ENCODE data around the gene ZNHIT3. TPM values are rescaled to one million over a fixed set of nuclear protein-coding genes. Genes with fewer than 3 reads are reported as not detected.
"Not testable (repeated sequence)": the region's sequence is repeated elsewhere in the genome, so short reads cannot be mapped to it uniquely, and the experiment has no call there.

Gene ZNHIT3
- polyA plus RNA-seq = 10 to 100 TPM; 77.2 to 99.9 (median 91.5) TPM

DNA sequence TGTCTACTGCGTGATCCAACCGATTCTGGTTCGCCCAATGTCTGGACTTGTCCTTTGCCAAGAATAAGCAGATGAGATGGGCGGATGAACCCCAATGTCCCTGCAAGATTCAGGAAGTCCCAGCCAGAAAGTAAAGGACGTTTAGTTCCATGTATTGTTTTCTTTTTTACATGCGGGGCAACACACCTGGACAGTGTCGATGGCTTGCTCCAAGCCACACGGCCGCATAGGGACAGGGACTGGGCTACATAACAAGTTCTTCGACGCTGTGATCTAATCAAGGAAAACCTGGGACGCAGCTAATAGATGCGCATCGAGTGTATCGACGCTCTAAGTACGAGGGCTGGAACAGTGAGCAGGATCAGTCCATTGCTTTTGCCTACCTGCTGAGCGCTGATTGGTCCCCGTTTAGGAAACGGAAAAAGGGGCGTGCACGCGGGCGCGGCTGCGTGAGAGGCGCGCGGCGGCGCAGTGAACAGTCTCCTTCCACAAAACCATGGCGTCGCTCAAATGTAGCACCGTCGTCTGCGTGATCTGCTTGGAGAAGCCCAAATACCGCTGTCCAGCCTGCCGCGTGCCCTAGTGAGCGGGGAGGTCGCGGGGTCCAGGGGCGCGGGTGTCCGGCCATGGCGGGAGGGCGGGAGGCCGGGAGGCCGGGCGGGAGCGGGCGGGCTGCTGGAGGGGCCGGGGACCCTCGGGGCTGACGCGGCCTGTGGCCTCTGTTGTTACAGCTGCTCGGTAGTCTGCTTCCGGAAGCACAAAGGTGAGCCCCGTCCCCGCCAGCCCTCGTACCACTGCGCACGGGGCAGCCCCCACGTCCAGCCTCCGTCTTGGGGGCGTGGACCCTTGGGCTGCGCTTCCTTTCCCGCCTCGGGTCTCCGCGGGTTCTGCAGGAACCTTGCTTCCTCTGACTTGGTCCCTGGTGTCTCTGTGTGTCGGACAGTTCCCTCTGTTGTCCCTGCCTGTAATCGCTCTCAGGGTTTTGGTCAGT is at the start of gene ZNHIT3:
Gene ZNHIT3 (plus strand): TSS at position 478 of the 991 bp plus-strand sequence. CDS start 19 bp downstream, at position 497.
- Mint-ChIP-seq H3K27ac (peak within 1 kb of the TSS; percentile 86 to 99 (median 96)), H3K36me3 (peaks cover 2 to 5% (median 3%) of the 10 kb centered on the region in 3 donors), H3K4me1 (peaks cover 56 to 62% of the 10 kb centered on the region in 2 donors), H3K27me3 (ENCODE audit: low read depth in 3 of 3) (peaks cover 6 to 13% (median 12%) of the 10 kb centered on the region in 3 donors), H3K4me3 (peak within 1 kb of the TSS; percentile 96 to 99 (median 99)), H3K9me3 (no peaks in the 10 kb centered on the region)
- peak; percentile 87 to 88 (median 88) for DNase-seq

DNA sequence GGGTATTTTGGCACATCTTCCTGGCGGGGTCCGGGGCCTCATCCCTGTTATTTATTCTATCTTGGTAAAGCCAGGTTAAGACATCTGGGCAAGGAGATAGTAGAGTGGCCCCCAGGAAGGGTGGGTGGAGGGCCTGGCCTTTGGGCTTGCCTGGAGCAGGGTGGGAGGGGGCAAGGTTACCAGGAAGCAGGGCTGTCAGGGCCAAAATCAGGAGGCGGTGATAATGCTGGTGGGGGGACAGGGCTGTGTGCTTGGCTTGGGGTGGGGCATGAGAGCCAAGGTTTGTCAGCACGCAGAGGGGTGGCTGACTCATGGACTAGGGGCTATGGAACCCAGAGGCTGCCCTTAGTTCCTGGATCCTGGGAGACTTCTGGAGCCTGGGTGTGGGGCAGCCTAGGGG is 44.7 kb upstream of the ZNHIT3 start:
- H3K36me3 Mint-ChIP-seq; H3K4me1 Mint-ChIP-seq; H3K27ac Mint-ChIP-seq; DNase-seq; H3K4me3 Mint-ChIP-seq; H3K27me3 Mint-ChIP-seq (ENCODE audit: low read depth in 3 of 3); H3K9me3 Mint-ChIP-seq: not testable (repeated sequence)

DNA sequence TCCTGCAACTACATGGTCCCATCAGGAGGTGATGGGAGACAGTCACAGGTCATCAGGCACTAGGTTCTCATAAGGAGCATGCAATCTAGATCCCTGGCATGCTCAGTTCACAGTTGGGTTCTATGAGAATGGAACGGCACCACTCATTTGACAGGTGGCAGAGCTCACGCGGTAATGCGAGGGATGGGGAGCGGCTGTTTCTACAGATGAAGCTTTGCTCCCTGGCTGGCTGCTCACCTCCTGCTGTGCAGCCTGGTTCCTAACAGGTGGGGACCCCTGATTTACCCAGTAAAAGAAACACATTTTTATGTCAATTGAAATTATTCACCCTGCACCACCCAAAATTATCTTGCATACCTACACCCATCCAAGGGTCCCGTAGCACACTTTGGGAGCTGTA is 42.7 kb upstream of the ZNHIT3 start:
- DNase-seq = no peak
- Mint-ChIP-seq H3K4me1 (no peaks in the 10 kb centered on the region), H3K27me3 (ENCODE audit: low read depth in 3 of 3) (no peaks in the 10 kb centered on the region), H3K9me3 (no peaks in the 10 kb centered on the region), H3K27ac (no peak overlapping the region), H3K36me3 (no peaks in the 10 kb centered on the region), H3K4me3 (no peak overlapping the region)

DNA sequence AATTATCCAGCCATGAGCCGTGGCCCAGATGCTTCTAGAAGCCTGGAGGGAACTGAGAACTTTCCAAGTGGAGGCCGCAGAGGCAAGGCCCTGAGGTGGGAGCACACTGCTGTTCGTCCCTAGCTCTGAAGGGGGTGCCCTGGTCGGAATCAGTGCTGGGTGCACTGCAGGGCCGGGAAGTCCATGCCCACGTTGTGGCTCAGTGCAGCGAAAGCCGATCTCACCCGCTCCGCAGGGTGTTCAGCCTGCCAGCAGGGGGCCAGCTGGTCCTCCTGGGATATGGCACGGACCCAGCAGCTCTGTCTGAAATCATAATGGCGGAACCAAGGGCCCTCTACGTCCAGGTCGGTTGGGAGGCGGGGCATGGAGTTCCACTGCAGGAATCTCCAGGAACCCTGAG is 36.5 kb upstream of the ZNHIT3 start:
- not testable (repeated sequence) for H3K4me3 Mint-ChIP-seq; H3K27me3 Mint-ChIP-seq (ENCODE audit: low read depth in 3 of 3); H3K36me3 Mint-ChIP-seq; H3K9me3 Mint-ChIP-seq; H3K4me1 Mint-ChIP-seq; DNase-seq; H3K27ac Mint-ChIP-seq

DNA sequence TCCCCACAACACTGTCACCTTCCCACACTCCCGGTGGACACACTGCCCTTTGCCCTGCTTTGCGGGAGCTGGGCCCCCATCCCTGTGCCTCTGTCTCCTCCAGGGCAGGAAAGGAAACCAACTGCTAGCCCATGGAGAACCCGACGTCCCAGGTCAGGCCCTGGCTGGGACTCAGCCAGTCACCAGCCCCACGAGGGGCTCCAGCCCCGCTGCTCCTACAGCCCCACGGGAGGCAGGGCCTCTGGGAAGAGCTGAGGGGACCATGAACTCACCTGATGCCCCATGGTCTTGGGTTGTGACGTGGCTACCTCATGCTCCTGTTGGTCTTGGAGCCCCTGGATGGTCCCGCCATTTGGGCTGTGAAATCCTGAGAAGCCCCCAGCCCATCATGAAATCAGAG is 33.6 kb upstream of the ZNHIT3 start:
- H3K27ac Mint-ChIP-seq; H3K27me3 Mint-ChIP-seq (ENCODE audit: low read depth in 3 of 3); H3K4me3 Mint-ChIP-seq; H3K4me1 Mint-ChIP-seq; H3K36me3 Mint-ChIP-seq; H3K9me3 Mint-ChIP-seq; DNase-seq: not testable (repeated sequence)

DNA sequence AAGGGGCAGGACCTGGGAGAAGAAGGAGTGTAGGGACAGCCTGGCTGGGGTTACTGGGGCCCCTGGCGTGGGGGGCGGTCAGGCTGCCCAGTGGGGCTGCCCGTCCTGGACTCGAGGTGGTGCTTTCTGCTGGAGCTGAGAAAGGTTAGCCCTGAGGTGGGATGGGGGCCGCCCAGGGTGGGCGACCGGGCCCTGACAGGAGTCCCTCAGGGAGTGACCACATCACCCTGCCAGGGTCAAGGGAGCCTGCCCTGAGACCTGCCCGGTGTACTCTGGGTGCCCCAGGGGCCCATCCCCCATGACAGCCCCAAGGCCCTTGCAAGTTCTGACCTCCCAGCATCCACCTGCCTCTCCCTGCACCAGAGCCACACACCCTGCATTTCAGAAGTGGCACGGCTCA is 28.8 kb upstream of the ZNHIT3 start:
- not testable (repeated sequence) for H3K27ac Mint-ChIP-seq; H3K4me1 Mint-ChIP-seq; H3K36me3 Mint-ChIP-seq; DNase-seq; H3K4me3 Mint-ChIP-seq; H3K27me3 Mint-ChIP-seq (ENCODE audit: low read depth in 3 of 3); H3K9me3 Mint-ChIP-seq

DNA sequence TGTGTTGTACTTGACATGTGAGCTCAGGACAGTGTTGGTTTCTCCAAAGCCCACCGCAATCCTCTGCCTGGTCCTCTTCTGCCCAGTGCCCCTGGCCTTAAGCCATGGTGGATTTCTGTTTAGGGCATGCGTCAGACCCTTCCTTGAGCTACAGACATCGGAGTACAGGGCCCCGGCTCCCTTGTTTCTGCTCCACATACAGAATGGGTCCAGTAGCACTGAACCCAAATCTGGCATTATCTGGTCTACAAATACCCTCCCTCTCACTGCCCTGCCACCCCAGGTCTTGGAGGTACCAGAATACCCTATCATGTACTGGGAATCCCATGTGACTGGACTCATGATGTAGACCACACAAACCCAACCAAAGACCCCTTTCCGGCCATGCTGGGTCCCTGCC is 27.4 kb upstream of the ZNHIT3 start:
- Mint-ChIP-seq H3K4me1 (no peaks in the 10 kb centered on the region), H3K27me3 (ENCODE audit: low read depth in 3 of 3) (peaks cover 5 to 18% (median 7%) of the 10 kb centered on the region in 3 donors), H3K27ac (no peak overlapping the region), H3K4me3 (no peak overlapping the region), H3K9me3 (no peaks in the 10 kb centered on the region), H3K36me3 (no peaks in the 10 kb centered on the region)
- DNase-seq = no peak

DNA sequence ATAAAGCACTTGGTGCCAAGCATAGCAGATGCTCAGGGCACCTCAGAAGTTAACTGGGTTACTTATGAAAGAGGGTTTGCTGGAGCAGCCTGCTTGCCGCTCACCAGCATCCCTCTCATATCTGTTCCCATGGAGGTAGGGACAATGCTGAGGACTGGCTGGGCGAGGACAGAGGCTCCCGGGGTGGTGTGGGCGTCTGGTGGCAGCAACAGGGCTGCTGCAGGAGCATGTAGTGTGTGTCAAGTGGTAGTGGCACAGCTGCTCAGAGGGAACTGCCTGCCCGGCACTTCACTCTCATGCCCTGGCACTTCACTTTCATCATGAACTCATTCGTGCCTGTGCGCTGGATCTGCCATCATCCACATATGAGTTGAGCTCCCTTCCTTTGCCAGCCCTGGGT is 26.9 kb upstream of the ZNHIT3 start:
- H3K4me1 Mint-ChIP-seq = no peaks in the 10 kb centered on the region

DNA sequence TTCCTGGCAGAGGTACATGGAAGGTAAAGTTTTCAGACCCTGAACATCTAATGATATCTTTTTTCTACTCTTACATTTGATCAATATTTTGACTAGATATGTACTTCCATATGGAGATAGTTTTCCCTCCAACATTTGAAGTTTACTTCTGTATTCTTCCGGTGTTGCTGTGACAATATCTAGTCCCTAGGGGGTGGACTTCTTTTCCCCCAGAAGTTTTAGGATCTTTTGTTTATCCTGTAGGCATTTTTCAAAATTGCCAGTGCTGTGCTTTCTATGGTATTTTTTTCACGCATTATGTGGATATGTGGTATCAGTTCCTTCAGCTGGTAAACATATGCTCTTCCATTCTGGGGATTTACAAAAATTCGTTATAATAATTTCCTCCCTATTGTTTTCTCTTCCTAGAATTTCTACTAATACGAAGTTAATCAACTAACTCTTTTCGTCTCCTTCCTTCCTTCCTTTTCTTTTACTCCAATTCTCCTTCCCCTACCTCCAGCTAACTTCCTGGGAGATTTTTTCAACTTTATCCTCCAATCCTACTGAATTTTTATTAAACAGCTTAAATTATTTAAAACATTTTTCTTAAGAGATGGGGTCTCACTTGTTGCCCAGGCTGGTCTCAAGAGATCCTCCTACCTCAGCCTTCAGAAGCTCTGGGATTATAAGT is 26.1 kb upstream of the ZNHIT3 start:
- Mint-ChIP-seq H3K36me3 (no peaks in the 10 kb centered on the region), H3K4me3 (no peak overlapping the region), H3K27me3 (ENCODE audit: low read depth in 3 of 3) (peaks cover 7 to 22% (median 7%) of the 10 kb centered on the region in 3 donors), H3K27ac (no peak overlapping the region), H3K9me3 (no peaks in the 10 kb centered on the region), H3K4me1 (no peaks in the 10 kb centered on the region)
- no peak for DNase-seq

More for the DNA sequence above, 26.9 kb upstream of the ZNHIT3 start:
- Mint-ChIP-seq H3K27ac (no peak overlapping the region), H3K27me3 (ENCODE audit: low read depth in 3 of 3) (peaks cover 5 to 18% (median 7%) of the 10 kb centered on the region in 3 donors), H3K36me3 (no peaks in the 10 kb centered on the region), H3K9me3 (no peaks in the 10 kb centered on the region), H3K4me3 (no peak overlapping the region)
- DNase-seq = no peak

DNA sequence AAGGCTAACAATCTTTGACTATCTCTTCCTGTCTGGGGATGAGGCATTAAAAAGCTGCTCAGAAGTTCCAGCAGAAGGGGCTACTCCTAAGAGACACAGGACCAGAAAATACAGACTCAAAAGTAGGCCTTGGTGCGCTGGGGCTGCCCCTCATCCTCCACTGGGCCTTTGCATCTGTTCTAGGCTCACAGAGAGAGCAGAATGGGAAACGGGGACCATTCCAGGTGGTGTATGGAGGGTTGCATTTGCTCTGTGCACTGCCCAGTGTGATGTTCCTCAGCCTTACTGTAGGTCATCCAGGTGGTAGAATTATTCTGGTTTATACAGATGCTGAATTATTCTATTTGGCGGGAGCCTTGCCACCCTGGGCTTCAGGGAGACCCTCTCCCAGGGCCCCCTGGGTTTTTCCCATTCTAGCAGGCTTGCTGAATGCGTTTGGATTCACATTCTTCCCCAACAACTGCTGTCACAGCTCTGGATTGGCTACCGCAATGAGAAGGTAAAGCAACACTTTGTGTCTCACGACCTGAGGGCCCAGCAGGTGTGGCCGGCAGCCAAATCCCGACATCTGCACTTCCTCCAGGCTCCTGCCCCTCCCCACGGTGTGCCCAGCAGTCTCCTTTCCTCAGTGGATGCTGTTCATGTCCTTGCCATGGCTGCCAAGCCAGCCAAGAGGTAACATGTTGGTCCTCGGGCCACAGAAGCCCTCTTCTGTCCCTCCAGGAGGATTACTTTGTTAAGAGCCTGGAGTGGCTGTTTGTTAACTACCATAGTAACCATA is 25.0 kb upstream of the ZNHIT3 start:
- Mint-ChIP-seq H3K9me3 (no peaks in the 10 kb centered on the region), H3K27ac (no peak overlapping the region), H3K36me3 (peaks cover 0 to 3% (median 0%) of the 10 kb centered on the region in 3 donors), H3K4me1 (no peaks in the 10 kb centered on the region), H3K4me3 (no peak overlapping the region), H3K27me3 (ENCODE audit: low read depth in 3 of 3) (peaks cover 8 to 31% (median 8%) of the 10 kb centered on the region in 3 donors)
- DNase-seq = no peak

DNA sequence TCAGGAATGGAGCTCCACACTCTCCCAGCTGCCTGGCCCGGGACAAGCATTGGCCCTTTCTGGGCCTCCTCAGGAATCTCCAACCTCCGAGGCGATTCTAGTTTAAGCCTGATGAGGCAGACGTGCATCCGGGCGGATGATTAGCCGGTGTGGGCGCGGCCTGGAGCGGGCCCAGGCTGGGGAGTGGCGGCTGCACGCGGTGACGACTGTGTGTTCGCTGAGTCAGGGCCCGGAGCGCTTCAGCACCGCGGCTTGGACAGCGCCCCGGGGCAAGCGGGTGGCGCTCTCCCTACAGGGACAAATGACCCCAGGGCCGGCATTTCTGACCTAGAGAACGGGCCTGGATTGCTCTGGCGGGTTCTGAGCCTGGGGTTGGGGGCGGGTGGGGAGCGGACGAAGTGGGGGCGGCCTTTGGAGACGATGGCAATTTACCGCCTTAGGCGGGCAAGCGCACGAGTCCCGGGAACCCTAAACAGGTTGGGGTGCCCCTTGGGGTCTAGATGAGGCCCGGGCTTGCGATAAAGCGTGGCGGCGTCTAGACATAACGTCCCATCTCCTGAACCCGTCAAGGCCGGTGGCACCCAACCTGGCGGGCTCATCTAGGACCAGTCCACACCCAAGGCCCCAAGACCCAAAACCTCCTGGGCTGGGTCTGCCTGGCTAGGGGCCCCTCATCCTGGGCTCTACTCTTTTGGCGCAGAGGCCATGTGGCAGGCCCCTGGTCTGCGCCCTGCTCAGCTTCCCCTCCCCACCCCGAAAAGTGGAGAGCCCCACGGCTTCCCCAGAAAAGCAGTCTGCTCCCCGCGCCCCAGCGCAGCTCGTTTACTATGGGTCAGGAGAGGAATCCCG is 22.3 kb upstream of the ZNHIT3 start:
- H3K4me3 Mint-ChIP-seq = no peak overlapping the region
- peak; percentile 14 to 25 (median 15) for DNase-seq

DNA sequence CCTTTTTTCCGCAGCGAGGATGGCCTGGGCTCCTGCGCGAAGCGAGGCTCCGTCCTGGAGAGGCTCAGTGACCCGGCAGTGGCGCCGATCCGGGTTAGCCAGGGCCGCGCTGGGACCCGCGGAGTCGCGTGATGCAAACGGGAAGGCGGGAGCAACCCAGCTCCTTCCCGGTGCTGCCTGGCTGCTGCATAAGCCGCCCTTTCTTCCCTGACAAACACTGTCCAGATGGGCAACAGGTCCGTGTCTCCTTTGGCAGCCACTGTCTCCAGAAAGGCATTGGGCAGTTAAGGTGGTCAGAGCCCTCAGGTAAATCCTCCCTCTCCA is 21.8 kb upstream of the ZNHIT3 start:
- H3K4me1 Mint-ChIP-seq = no peaks in the 10 kb centered on the region
- H3K36me3 Mint-ChIP-seq = peaks cover 0 to 3% (median 0%) of the 10 kb centered on the region in 3 donors
- no peak overlapping the region for H3K4me3 Mint-ChIP-seq
- H3K27ac Mint-ChIP-seq = no peak overlapping the region
- peaks cover 8 to 39% (median 14%) of the 10 kb centered on the region in 3 donors for H3K27me3 Mint-ChIP-seq (ENCODE audit: low read depth in 3 of 3)
- H3K9me3 Mint-ChIP-seq = no peaks in the 10 kb centered on the region
- no peak for DNase-seq

More for the DNA sequence above, 22.3 kb upstream of the ZNHIT3 start:
- H3K4me1 Mint-ChIP-seq = no peaks in the 10 kb centered on the region
- H3K27me3 Mint-ChIP-seq (ENCODE audit: low read depth in 3 of 3) = peaks cover 8 to 39% (median 14%) of the 10 kb centered on the region in 3 donors
- no peaks in the 10 kb centered on the region for H3K9me3 Mint-ChIP-seq
- no peak overlapping the region for H3K27ac Mint-ChIP-seq
- peaks cover 0 to 3% (median 0%) of the 10 kb centered on the region in 3 donors for H3K36me3 Mint-ChIP-seq
